BJ (cell line): ENCODE results near the gene TMEM42. TPM values are rescaled to one million over a fixed set of nuclear protein-coding genes. Genes with fewer than 3 reads are reported as not detected.
A peak's percentile ranks its signal among the peaks of the same experiment; 100 is the strongest.

Experiments used
- CTCF ChIA-PET: fragments of 350-600 bp; formaldehyde crosslinking; extraction: SDS; loops from one replicate; lab custom pipeline; 2021; ENCODE audit warnings: antibody characterized with exemption, inconsistent platforms; lab: Yijun Ruan, JAX
- POLR2A ChIA-PET: fragments of 300-600 bp; sonication (Branson Sonifier 250); formaldehyde crosslinking; extraction: SDS; loops from one replicate; lab custom pipeline; 2021; ENCODE audit warnings: antibody characterized with exemption; lab: Charles Lee
- DNase-seq: peaks from one replicate; pipeline ENCODE4 v3.0.0-alpha.2; 2011; ENCODE audit warnings: low read depth
- H3K27me3 ChIP-seq: 2 replicates; pipeline ENCODE4 v1.6.0; 2011; ENCODE audit warnings: low read length; ENCODE audit not compliant: control insufficient read depth, insufficient read depth
- H3K36me3 ChIP-seq: 2 replicates; pipeline ENCODE4 v1.5.1; 2011; ENCODE audit warnings: low read length; ENCODE audit not compliant: control insufficient read depth, insufficient read depth
- H3K4me3 ChIP-seq: 2 replicates; pipeline ENCODE4 v1.5.1; 2011; ENCODE audit warnings: low read depth, mild to moderate bottlenecking, control low read depth, low read length
- CTCF ChIP-seq: IDR thresholded peaks from 2 replicates; pipeline ENCODE4 v1.5.1; 2011; ENCODE audit warnings: low read depth, mild to moderate bottlenecking, control low read depth, inconsistent platforms, low read length, moderate library complexity; ENCODE audit not compliant: insufficient read depth
- polyA plus RNA-seq: library from polyadenylated mRNA; depleted of rRNA; stranded (reverse); fragments of >200 nt; gene quantifications from 2 replicates; pipeline ENCODE4 v1.2.3, GENCODE V29; 2011

Gene TMEM42
- polyA plus RNA-seq, 1 experiment = 38.0 TPM

DNA sequence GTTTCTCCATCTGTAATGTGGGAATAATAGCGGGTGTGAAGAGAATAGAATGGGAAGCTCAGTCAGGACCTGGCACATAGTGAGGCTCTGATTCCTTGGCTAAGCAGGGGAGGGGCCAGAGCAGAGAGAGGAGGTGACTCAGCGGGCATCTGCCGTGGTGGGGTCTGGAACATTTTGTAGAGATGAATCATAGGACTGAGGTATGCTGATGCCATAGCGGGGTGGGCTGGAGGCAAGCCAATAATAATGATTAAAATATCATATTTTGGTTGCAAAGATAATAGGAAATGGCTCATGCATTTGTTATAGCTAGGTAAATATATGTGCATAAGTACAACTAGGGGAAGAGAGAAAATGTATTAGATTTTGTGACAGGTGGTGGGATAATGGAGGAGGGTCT lies 23.9 kb downstream of the TMEM42 start:
- peak; percentile 56 for DNase-seq
- H3K27me3 ChIP-seq = no peaks in the 10 kb centered on the region
- ChIA-PET POLR2A (no interaction called here), CTCF (interaction anchor here (1.0 to 1.8 kb wide), 2 partner anchors 17 to 29 kb away, joined by 4 to 5 read pairs; no protein-coding TSS in a partner anchor)
- TF ChIP-seq CTCF = no peak
- H3K36me3 ChIP-seq = no peaks in the 10 kb centered on the region
- no peak overlapping the region for H3K4me3 ChIP-seq

DNA sequence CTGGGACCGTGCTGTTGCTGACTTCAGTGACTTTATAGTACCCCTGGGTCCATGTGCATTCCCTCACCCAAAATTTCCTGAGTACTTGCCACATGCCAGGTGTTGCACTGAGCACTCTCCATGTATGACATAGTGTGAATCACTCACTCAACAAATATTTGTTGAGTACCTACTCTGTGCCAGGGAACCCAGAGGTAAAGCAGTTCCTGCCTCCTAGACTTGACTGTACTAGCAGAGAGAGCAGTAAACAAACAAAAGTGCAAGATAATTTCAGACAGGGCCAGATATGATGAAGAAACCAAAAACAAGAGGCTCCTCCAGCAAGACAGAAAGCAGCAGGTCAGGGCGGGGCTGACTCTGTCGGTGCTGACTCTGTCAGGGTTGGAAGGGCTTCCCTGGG lies 24.8 kb downstream of the TMEM42 start:
- Histone ChIP-seq H3K36me3 (no peaks in the 10 kb centered on the region), H3K4me3 (no peak overlapping the region), H3K27me3 (no peaks in the 10 kb centered on the region)
- no peak for DNase-seq
- ChIA-PET POLR2A (no interaction called here), CTCF (interaction anchor here (1.8 kb wide), 1 partner anchor 28 kb away, joined by 5 read pairs; no protein-coding TSS in a partner anchor)
- TF ChIP-seq CTCF = no peak

- CTCF ChIA-PET = interaction anchor here (1.0 kb wide), 1 partner anchor 125 kb away, joined by 3 read pairs; no protein-coding TSS in a partner anchor
- no peak for TF ChIP-seq CTCF
- DNase-seq = no peak
- no peaks in the 10 kb centered on the region for H3K36me3 ChIP-seq
- no peak overlapping the region for H3K4me3 ChIP-seq
- H3K27me3 ChIP-seq = no peaks in the 10 kb centered on the region
- POLR2A ChIA-PET = no interaction called here
Measured at GRCh38 chr3:44887101-44887500, 25.4 kb downstream of the TMEM42 start.

DNA sequence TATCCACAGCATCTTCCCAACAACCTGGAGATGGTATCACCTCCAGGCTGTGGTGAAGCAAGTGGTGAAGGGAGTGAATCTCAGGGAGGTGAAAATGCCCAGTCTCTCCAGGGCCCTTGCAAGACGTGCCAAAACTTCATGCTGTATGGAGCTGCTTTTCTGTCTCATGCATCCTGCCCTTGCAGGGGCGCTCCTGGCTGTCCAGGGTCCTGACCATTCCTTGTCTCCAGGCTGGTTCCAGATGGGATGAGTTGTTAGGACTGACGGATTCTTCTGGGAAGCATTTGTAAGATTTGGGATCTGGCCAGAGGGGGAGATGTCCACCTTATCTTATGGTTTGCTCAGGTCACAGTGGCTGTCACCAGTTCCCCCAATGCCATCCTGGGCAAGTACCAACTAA lies 28.5 kb downstream of the TMEM42 start:
- DNase-seq = no peak
- no peaks in the 10 kb centered on the region for H3K27me3 ChIP-seq
- no peak for TF ChIP-seq CTCF
- ChIA-PET POLR2A (no interaction called here), CTCF (no interaction called here)
- no peaks in the 10 kb centered on the region for H3K36me3 ChIP-seq
- no peak overlapping the region for H3K4me3 ChIP-seq

GRCh38 chr3:44890852-44891251 lies 29.1 kb downstream of the TMEM42 start:
- Histone ChIP-seq H3K27me3 (no peaks in the 10 kb centered on the region), H3K36me3 (no peaks in the 10 kb centered on the region), H3K4me3 (no peak overlapping the region)
- POLR2A ChIA-PET = no interaction called here
- no peak for TF ChIP-seq CTCF
- CTCF ChIA-PET = interaction anchor here (0.6 kb wide), 1 partner anchor 11 kb away, joined by 3 read pairs; no protein-coding TSS in a partner anchor
- no peak for DNase-seq
